Ureter (tissue), 1 donor: ENCODE results near the gene CARD11. TPM values are rescaled to one million over a fixed set of nuclear protein-coding genes. Genes with fewer than 3 reads are reported as not detected.
"Not testable (repeated sequence)": the region's sequence is repeated elsewhere in the genome, so short reads cannot be mapped to it uniquely, and the experiment has no call there.

Experiments
- DNase-seq: peaks from one replicate; pipeline ENCODE4 v3.0.0-alpha.2; 2020; ENCODE audit warnings: low spot score
- total RNA-seq: library from RNA; stranded (reverse); gene quantifications from one replicate; pipeline ENCODE4 v1.2.4, GENCODE V29; 2023
- donor health status: DM: yes; HTN: yes; CAD: no.

Gene CARD11
- total RNA-seq, 1 donor from 2014 or later = 52.3 TPM

- DNase-seq = not testable (repeated sequence)
Observed at GRCh38 chr7:3021224-3021623, 22.4 kb downstream of the CARD11 start.

- DNase-seq = no peak
Observed at GRCh38 chr7:3020416-3020815, 23.3 kb downstream of the CARD11 start.

- DNase-seq = no peak
Observed at GRCh38 chr7:3019801-3020200, 23.9 kb downstream of the CARD11 start.

GRCh38 chr7:3013975-3014792 is 29.5 kb downstream of the CARD11 start:
- no peak for DNase-seq

- DNase-seq = no peak
Observed at GRCh38 chr7:3011211-3011852, 32.3 kb downstream of the CARD11 start.

- no peak for DNase-seq
Observed at GRCh38 chr7:3010161-3010560, 33.5 kb downstream of the CARD11 start.

- DNase-seq = no peak
Observed at GRCh38 chr7:3009086-3009485, 34.6 kb downstream of the CARD11 start.

- DNase-seq = no peak
Observed at GRCh38 chr7:3008386-3008785, 35.3 kb downstream of the CARD11 start.

GRCh38 chr7:3007696-3008095 is 36.0 kb downstream of the CARD11 start:
- no peak for DNase-seq

GRCh38 chr7:3005257-3005656 is 38.4 kb downstream of the CARD11 start:
- DNase-seq = no peak

- no peak for DNase-seq
Observed at GRCh38 chr7:3003936-3004335, 39.7 kb downstream of the CARD11 start.

- no peak for DNase-seq
Observed at GRCh38 chr7:3002631-3003030, 41.0 kb downstream of the CARD11 start.

- no peak for DNase-seq
Observed at GRCh38 chr7:3000566-3000965, 43.1 kb downstream of the CARD11 start.

- no peak for DNase-seq
Observed at GRCh38 chr7:2999078-2999500, 44.6 kb downstream of the CARD11 start.

GRCh38 chr7:2997014-2997413 is 46.7 kb downstream of the CARD11 start:
- no peak for DNase-seq

- DNase-seq = no peak
Observed at GRCh38 chr7:2996141-2996540, 47.5 kb downstream of the CARD11 start.

GRCh38 chr7:2993868-2994267 is 49.8 kb downstream of the CARD11 start:
- peak; percentile 81 for DNase-seq

- no peak for DNase-seq
Observed at GRCh38 chr7:2993396-2993795, 50.3 kb downstream of the CARD11 start.

- DNase-seq = no peak
Observed at GRCh38 chr7:2990949-2991470, 52.7 kb downstream of the CARD11 start.

- no peak for DNase-seq
Observed at GRCh38 chr7:2986561-2986960, 57.1 kb downstream of the CARD11 start.

- DNase-seq = no peak
Observed at GRCh38 chr7:2985866-2986265, 57.8 kb downstream of the CARD11 start.

- DNase-seq = no peak
Observed at GRCh38 chr7:2984091-2984490, 59.6 kb downstream of the CARD11 start.

GRCh38 chr7:2983586-2983985 is 60.1 kb downstream of the CARD11 start:
- DNase-seq = no peak
